GM12872 (cell line): Measurements from ENCODE around the gene LTBR.

Source experiments
- TF ChIP-seq, protein P1 (sequence below): IDR thresholded peaks from 3 replicates; pipeline ENCODE4 v1.5.1; 2011; ENCODE audit warnings: low read depth, mild to moderate bottlenecking, low read length, moderate library complexity; ENCODE audit not compliant: insufficient read depth

LTBR gene

DNA sequence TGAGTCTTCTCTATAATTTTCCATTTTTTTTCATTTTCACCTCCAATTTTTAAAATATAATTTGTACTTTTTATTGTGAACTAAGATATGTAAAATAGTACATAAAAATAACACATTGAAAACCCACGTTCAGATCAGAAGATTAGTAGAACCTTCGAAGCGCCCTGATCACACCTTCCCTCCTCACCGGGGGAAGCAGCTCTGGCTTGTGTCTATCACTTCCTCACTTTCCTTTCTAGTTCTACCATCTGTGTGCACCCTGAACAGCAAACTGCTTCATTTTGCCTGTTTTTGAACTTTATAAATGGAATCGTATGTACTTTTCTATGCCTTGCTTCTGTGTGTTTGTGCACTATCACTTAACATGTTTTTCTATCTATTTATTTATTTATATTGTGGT lies 49.0 kb downstream of the LTBR start:
- TF ChIP-seq, protein P1, sequence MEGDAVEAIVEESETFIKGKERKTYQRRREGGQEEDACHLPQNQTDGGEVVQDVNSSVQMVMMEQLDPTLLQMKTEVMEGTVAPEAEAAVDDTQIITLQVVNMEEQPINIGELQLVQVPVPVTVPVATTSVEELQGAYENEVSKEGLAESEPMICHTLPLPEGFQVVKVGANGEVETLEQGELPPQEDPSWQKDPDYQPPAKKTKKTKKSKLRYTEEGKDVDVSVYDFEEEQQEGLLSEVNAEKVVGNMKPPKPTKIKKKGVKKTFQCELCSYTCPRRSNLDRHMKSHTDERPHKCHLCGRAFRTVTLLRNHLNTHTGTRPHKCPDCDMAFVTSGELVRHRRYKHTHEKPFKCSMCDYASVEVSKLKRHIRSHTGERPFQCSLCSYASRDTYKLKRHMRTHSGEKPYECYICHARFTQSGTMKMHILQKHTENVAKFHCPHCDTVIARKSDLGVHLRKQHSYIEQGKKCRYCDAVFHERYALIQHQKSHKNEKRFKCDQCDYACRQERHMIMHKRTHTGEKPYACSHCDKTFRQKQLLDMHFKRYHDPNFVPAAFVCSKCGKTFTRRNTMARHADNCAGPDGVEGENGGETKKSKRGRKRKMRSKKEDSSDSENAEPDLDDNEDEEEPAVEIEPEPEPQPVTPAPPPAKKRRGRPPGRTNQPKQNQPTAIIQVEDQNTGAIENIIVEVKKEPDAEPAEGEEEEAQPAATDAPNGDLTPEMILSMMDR, result no peak

DNA sequence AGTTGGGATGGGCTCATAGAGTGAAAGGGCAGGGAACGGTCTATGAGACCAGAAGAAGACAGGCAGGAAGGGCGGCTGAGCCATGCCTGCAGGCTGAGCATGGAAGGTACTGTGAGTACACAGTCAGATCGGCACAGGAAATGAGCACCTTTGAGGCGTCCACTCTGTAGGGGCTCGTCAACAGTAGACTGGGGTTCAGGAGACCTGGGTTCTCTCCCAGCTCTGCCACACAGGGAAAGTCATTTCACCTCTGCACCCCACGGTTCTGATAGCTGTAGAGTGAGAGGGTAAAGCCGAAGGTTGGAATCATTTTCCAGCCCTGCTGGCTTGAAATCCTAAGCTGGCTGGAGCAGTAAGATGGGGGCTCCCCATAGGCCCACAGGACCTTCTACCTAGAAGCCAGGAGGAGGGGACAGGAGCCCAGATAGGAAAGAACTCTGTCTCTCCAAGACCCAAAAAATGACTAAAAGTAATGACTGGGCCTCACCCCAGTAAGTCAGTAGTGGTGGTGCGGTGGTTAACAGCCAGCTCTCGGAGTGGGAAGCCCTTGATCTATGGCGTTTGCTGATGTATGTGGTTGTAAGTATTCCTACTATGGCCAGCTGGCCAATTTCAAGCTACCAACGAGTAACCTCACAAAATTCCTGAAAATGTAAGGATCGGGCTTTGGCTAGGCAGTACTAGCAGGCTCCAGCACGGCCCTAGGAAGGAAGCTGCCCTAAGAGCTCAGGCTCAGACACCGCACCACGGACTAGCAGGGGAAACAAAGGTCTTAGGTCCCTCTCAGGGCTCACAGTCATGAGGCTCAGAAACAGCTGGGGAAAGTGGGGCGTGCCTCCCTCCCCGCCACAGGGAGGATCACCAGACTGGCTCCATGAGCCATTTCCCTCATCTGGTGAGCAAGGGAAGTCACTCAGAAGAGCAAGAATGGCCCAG lies 50.5 kb downstream of the LTBR start:
- TF ChIP-seq, protein P1, result no peak

DNA sequence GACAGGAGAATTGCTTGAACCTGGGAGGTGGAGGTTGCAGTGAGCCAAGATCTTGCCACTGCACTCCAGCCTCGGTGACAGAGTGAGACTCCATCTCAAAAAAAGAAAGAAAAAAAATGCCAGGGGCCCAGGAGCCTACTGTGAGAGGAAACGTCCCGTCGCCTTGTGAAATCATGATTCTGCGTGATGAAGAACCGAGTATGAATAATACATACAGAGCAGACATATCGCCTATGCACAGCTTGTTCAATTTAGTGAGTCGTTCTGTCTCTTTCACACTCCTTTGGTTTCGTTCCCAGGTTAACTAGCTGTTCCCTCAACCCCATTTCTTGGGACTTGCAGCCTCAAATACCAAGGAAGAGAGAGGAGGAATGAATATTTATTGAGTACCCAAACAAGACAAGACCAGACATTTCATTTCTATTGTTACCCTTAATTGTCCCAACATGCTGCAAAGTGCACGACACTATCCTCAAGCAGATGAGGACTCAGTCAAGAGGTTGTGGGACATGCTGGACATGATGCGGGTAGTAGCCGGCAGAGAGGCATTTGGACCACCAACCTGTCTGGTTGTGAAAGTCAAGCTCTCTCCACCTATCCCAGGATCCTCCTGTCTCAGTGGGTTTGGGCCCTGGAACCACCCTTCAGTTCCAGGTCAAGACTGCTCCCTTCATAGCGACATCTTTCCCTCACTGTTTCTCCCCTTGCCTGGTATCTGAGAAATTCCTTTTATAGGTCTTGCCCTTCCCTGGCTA lies 52.2 kb downstream of the LTBR start:
- TF ChIP-seq, protein P1, result no peak

DNA sequence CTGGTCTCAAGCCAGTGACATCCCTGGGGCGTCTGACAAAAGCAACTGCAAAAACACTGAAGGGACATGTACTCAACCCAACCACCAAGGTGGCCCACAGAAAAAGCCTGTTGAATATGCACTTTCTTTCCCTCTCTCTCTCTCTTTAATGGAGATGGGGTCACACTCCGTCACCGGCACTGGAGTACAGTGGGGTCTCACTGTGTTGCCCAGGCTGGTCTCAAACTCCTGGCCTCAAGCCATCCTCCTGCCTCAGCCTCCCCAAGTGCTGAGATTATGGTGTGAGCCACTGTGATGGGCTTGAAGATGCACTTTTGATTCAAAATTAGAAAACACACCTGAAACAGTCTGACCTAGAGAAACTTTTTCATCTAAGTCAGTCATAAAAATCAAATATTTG lies 53.6 kb downstream of the LTBR start:
- TF ChIP-seq, protein P1, result no peak

DNA sequence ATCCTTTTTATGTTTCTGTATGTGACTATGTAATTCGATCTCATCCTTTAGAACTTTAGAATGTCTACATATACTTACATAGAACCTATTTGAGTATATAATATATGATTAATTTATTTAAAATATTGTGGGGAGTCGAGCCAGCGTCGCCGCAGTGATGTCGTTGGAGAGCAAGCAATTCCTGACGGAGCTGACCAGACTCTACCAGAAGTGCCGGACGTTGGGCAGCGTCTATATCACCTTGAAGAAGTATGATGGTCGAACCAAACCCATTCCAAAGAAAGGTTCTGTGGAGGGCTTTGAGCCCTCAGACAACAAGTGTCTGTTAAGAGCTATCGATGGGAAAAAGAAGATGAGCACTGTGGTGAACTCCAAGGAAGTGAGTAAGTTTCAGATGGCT lies 54.4 kb downstream of the LTBR start:
- TF ChIP-seq, protein P1, result no peak

DNA sequence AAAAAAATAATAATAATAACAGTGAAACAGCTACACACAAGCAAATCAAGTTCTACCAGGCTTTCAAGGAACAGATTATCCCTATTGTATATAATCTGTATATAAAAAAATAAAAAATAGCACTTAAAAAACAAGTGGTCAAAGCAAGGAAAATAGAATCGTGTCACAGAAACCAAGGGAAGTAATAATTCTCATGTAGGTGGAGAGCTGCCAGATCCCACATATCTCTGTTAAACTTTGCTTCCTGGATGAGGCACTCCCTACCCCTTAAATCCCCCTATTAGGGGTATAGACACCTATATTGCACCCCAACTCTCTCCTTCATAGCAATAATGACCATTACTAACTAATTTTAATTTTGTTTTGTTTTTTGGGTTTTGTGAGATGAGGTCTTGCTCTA lies 56.4 kb downstream of the LTBR start:
- TF ChIP-seq, protein P1, result no peak
